Measurements from ENCODE around the gene TRPM6.

TRPM6 gene

GRCh38 chr9:74848153-74848525 is 39.6 kb downstream of the TRPM6 start:
- Histone ChIP-seq H3K27me3 (ENCODE audit: control insufficient read depth, low read length) (no peaks in the 10 kb centered on the region), H4K20me1 (ENCODE audit: control insufficient read depth, insufficient read depth, low read depth, low read length) (no peaks in the 10 kb centered on the region), H3K9me2 (replicated peaks; ENCODE audit: control insufficient read depth, low read length) (no peaks in the 10 kb centered on the region), H3K9me3 (ENCODE audit: control insufficient read depth, insufficient read depth, low read length) (no peaks in the 10 kb centered on the region), H3K27ac (ENCODE audit: low read depth, low read length) (no peak overlapping the region), H3K36me3 (ENCODE audit: control insufficient read depth, low read length) (no peaks in the 10 kb centered on the region), H3K79me2 (ENCODE audit: control insufficient read depth, low read length) (no peaks in the 10 kb centered on the region), H3F3A (ENCODE audit: control insufficient read depth, insufficient read depth) (no peaks in the 10 kb centered on the region), H3K4me2 (ENCODE audit: low read length) (no peak overlapping the region), H3K4me3 (ENCODE audit: low read length) (no peak overlapping the region), H3K4me1 (ENCODE audit: control insufficient read depth, low read length) (no peaks in the 10 kb centered on the region)
- no peak for TF ChIP-seq CTCF (IDR thresholded peaks at IDR 0.05; ENCODE audit: low read depth, low read length, poor library complexity, severe bottlenecking)
- no peak for TF ChIP-seq EZH2phosphoT487 (IDR thresholded peaks at IDR 0.05; ENCODE audit: borderline replicate concordance, low read length)

DNA sequence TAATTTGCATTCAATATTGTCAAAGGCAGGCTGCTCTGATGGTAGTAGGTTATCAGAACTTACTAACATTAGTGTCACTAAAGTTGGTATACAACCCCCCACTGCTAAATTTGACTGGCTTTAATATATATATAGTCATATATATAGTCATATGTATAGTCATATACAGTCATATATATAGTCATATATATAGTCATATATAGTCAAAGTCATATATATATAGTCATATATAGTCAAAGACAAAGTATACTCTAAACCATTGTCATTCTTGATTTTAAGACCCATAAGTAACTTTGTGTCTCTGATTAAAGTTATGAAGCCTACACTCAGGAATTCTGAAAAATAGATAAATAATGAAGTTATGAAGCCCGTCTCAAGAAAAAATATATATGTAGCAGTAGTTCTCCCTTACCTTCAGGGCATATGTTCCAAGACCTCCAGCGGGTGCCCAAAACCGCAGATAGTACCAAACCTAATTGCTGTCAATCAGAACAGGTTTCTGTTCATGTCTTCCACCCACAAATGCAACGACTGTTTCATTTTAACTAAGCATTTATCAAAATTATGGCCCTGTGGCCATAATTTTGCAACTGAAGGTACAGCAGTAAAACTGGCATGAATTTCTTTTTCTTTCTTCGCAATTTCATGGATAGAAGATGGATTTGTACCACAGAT is 40.1 kb downstream of the TRPM6 start:
- H3K4me3 ChIP-seq (ENCODE audit: low read length): no peak overlapping the region
- H3K27me3 ChIP-seq (ENCODE audit: control insufficient read depth, low read length): no peaks in the 10 kb centered on the region
- H4K20me1 ChIP-seq (ENCODE audit: control insufficient read depth, insufficient read depth, low read depth, low read length): no peaks in the 10 kb centered on the region
- H3K79me2 ChIP-seq (ENCODE audit: control insufficient read depth, low read length): no peaks in the 10 kb centered on the region
- no peak overlapping the region for H3K27ac ChIP-seq (ENCODE audit: low read depth, low read length)
- H3K9me3 ChIP-seq (ENCODE audit: control insufficient read depth, insufficient read depth, low read length): no peaks in the 10 kb centered on the region
- no peak for TF ChIP-seq EZH2phosphoT487 (IDR thresholded peaks at IDR 0.05; ENCODE audit: borderline replicate concordance, low read length)
- no peak for TF ChIP-seq CTCF (IDR thresholded peaks at IDR 0.05; ENCODE audit: low read depth, low read length, poor library complexity, severe bottlenecking)
- no peaks in the 10 kb centered on the region for H3K4me1 ChIP-seq (ENCODE audit: control insufficient read depth, low read length)
- no peaks in the 10 kb centered on the region for H3K36me3 ChIP-seq (ENCODE audit: control insufficient read depth, low read length)
- no peak overlapping the region for H3K4me2 ChIP-seq (ENCODE audit: low read length)
- H3F3A ChIP-seq (ENCODE audit: control insufficient read depth, insufficient read depth): no peaks in the 10 kb centered on the region
- no peaks in the 10 kb centered on the region for H3K9me2 ChIP-seq (replicated peaks; ENCODE audit: control insufficient read depth, low read length)

DNA sequence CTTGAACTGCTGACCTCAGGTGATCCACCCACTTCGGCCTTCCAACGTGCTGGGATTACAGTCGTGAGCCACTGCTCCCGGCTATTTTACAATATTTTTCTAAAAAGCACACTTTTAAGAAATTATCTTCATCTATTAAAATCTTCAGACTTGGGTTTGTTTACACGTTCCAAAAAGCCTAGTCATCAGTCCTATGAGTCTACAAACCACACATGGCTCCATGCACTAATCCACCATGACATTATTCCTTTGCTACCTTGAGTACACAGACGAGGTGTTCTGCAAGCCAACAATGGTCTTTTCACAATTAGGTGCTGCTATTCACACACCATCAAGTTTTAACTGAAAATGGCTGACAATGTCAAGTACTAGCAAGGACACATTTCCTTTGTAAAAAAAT is 41.0 kb downstream of the TRPM6 start:
- H3K27ac ChIP-seq (ENCODE audit: low read depth, low read length): no peak overlapping the region
- no peak overlapping the region for H3K4me3 ChIP-seq (ENCODE audit: low read length)
- no peaks in the 10 kb centered on the region for H3K79me2 ChIP-seq (ENCODE audit: control insufficient read depth, low read length)
- TF ChIP-seq EZH2phosphoT487 (IDR thresholded peaks at IDR 0.05; ENCODE audit: borderline replicate concordance, low read length) (no peak), CTCF (IDR thresholded peaks at IDR 0.05; ENCODE audit: low read depth, low read length, poor library complexity, severe bottlenecking) (no peak)
- H3K27me3 ChIP-seq (ENCODE audit: control insufficient read depth, low read length): no peaks in the 10 kb centered on the region
- H3K4me1 ChIP-seq (ENCODE audit: control insufficient read depth, low read length): no peaks in the 10 kb centered on the region
- no peaks in the 10 kb centered on the region for H3K9me3 ChIP-seq (ENCODE audit: control insufficient read depth, insufficient read depth, low read length)
- no peaks in the 10 kb centered on the region for H3K9me2 ChIP-seq (replicated peaks; ENCODE audit: control insufficient read depth, low read length)
- no peaks in the 10 kb centered on the region for H3K36me3 ChIP-seq (ENCODE audit: control insufficient read depth, low read length)
- H3K4me2 ChIP-seq (ENCODE audit: low read length): no peak overlapping the region
- H3F3A ChIP-seq (ENCODE audit: control insufficient read depth, insufficient read depth): no peaks in the 10 kb centered on the region
- no peaks in the 10 kb centered on the region for H4K20me1 ChIP-seq (ENCODE audit: control insufficient read depth, insufficient read depth, low read depth, low read length)

All from DOHH2 (cell line).